ENCODE results near the gene HLA-DOA.

DNA sequence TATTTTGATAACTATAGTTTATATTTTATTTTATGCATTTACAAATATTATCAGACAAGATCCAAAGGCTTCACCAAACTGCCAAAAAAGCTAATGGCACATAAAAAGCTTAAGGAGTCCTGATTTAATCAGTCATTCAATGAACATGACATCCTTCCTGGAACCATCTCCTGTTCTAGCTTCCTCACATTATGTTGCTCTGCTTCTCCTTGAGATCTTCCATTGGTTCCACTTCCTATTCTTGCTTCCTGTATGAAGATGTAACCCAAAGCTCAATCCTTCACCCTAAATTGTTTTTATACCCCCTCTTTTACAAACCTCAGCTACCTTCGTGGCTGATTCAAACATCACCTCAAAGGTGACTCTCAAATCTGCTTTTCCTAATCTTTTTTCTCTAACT, 45.5 kb downstream of the HLA-DOA start:
- TF ChIP-seq, protein P1, sequence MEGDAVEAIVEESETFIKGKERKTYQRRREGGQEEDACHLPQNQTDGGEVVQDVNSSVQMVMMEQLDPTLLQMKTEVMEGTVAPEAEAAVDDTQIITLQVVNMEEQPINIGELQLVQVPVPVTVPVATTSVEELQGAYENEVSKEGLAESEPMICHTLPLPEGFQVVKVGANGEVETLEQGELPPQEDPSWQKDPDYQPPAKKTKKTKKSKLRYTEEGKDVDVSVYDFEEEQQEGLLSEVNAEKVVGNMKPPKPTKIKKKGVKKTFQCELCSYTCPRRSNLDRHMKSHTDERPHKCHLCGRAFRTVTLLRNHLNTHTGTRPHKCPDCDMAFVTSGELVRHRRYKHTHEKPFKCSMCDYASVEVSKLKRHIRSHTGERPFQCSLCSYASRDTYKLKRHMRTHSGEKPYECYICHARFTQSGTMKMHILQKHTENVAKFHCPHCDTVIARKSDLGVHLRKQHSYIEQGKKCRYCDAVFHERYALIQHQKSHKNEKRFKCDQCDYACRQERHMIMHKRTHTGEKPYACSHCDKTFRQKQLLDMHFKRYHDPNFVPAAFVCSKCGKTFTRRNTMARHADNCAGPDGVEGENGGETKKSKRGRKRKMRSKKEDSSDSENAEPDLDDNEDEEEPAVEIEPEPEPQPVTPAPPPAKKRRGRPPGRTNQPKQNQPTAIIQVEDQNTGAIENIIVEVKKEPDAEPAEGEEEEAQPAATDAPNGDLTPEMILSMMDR (conservative IDR thresholded peaks at IDR 0.05 in 1 of 2, IDR thresholded peaks at IDR 0.05 in 1 of 2; ENCODE audit: extremely low read depth in 1 of 2, insufficient read depth in 1 of 2, low read depth in 1 of 2, low read length in 2 of 2) = no peak
- TF ChIP-seq EZH2 (IDR thresholded peaks at IDR 0.05; ENCODE audit: borderline replicate concordance, low read length) = no peak
